Fibroblast of skin of right biceps (primary cell): ENCODE data around the gene NR2E1.

Experiments used
- DNase-seq: peaks from one replicate; pipeline ENCODE4 v3.0.0-alpha.2; 2013

Gene NR2E1

GRCh38 chr6:108211671-108212070, 45.8 kb downstream of the NR2E1 start:
- DNase-seq = no peak

- no peak for DNase-seq
Observed at GRCh38 chr6:108222064-108222463, 56.2 kb downstream of the NR2E1 start.

- DNase-seq = no peak
Observed at GRCh38 chr6:108222504-108222903, 56.7 kb downstream of the NR2E1 start.

GRCh38 chr6:108227290-108227689, 61.5 kb downstream of the NR2E1 start:
- DNase-seq = no peak

GRCh38 chr6:108228416-108228815, 62.6 kb downstream of the NR2E1 start:
- no peak for DNase-seq

- no peak for DNase-seq
Observed at GRCh38 chr6:108235127-108235526, 69.3 kb downstream of the NR2E1 start.

GRCh38 chr6:108236791-108237190, 71.0 kb downstream of the NR2E1 start:
- no peak for DNase-seq

GRCh38 chr6:108238322-108238721, 72.5 kb downstream of the NR2E1 start:
- DNase-seq = no peak
